Natural killer cell (primary cell): ENCODE measurements around the gene ETV6. TPM values are rescaled to one million over a fixed set of nuclear protein-coding genes. Genes with fewer than 3 reads are reported as not detected.

Experiments used
- ATAC-seq, 3 donors: fragments of 150-1000 bp in 2 of 3; fragments of 200-7000 bp in 1 of 3; cut with Tn5 transposase; 1 replicate in 1 of 3; 2 replicates in 2 of 3; pipeline ENCODE4 v1.10.0; 2021; ENCODE audit warnings: mild to moderate bottlenecking in 2 of 3, moderate library complexity in 2 of 3
- DNase-seq, 2 donors: peaks; one replicate each; pipeline versions ENCODE4 v3.0.0 to v3.0.0-alpha.2; 2013 to 2021; ENCODE audit warnings: mixed read lengths in 1 of 2
- H3K27ac ChIP-seq: one replicate; pipeline ENCODE4 v1.5.1; 2013; ENCODE audit warnings: mild to moderate bottlenecking, low read length
- H3K27me3 ChIP-seq: one replicate; pipeline ENCODE4 v1.6.1; 2013; ENCODE audit warnings: low read length; ENCODE audit not compliant: control insufficient read depth, insufficient read depth
- H3K36me3 ChIP-seq: one replicate; pipeline ENCODE4 v1.6.1; 2013; ENCODE audit warnings: low read length; ENCODE audit not compliant: control insufficient read depth, insufficient read depth
- H3K4me1 ChIP-seq: one replicate; pipeline ENCODE4 v1.6.1; 2013; ENCODE audit warnings: low read length; ENCODE audit not compliant: control insufficient read depth, insufficient read depth
- H3K4me3 ChIP-seq: one replicate; pipeline ENCODE4 v1.5.1; 2013; ENCODE audit warnings: low read length
- H3K9me3 ChIP-seq: one replicate; pipeline ENCODE4 v1.6.1; 2013; ENCODE audit warnings: low read length; ENCODE audit not compliant: control insufficient read depth, insufficient read depth
- H3K27ac Mint-ChIP-seq, 2 donors: one replicate each; pipeline ENCODE4 v1.8.0; 2022; ENCODE audit warnings: mild to moderate bottlenecking in 2 of 2, mixed read lengths in 2 of 2, moderate library complexity in 1 of 2
- H3K27me3 Mint-ChIP-seq, 2 donors: one replicate each; pipeline ENCODE4 v1.8.0; 2022; ENCODE audit warnings: low read depth in 2 of 2, mixed read lengths in 2 of 2
- H3K36me3 Mint-ChIP-seq: one replicate; pipeline ENCODE4 v1.8.0; 2022; ENCODE audit warnings: mixed read lengths
- H3K4me1 Mint-ChIP-seq, 2 donors: one replicate each; pipeline ENCODE4 v1.8.0; 2022; ENCODE audit warnings: mixed read lengths in 2 of 2
- H3K4me3 Mint-ChIP-seq: one replicate; pipeline ENCODE4 v1.8.0; 2022; ENCODE audit warnings: mild to moderate bottlenecking, moderate library complexity, mixed read lengths
- H3K9me3 Mint-ChIP-seq, 2 donors: one replicate each; pipeline ENCODE4 v1.8.0; 2022; ENCODE audit warnings: mixed read lengths in 2 of 2
- CTCF ChIP-seq: fragments of 200-600 bp; IDR thresholded peaks from one replicate; pipeline ENCODE4 v1.8.0; 2022; ENCODE audit warnings: antibody characterized with exemption
- WGBS: methylation state at CpG from one replicate; pipeline ENCODE4 v1.1.7; 2013; ENCODE audit warnings: missing lambda C conversion rate; ENCODE audit not compliant: insufficient coverage; 5-methylcytosine and 5-hydroxymethylcytosine counted together
- intact Hi-C: fragments of 100-400 bp; cut with micrococcal nuclease; formaldehyde crosslinking; loops from one replicate; pipeline ENCODE4 v1.14.2; 2022
- total RNA-seq, 4 donors: library from RNA; stranded (reverse); fragments of 120-200 nt in 1 of 4; gene quantifications; one replicate each; pipeline versions ENCODE4 v1.2.3 to v1.2.4, GENCODE V29; 2013 to 2022

Gene ETV6
- total RNA-seq, 3 donors from 2014 or later (not counting 1 experiment from before 2014, with no cell fraction given): 38.9 to 49.5 (median 40.6) TPM

- no peak overlapping the region for H3K27ac Mint-ChIP-seq
- Histone ChIP-seq H3K27me3 (no peaks in the 10 kb centered on the region), H3K27ac (no peak overlapping the region), H3K36me3 (no peaks in the 10 kb centered on the region), H3K4me3 (no peak overlapping the region), H3K9me3 (no peaks in the 10 kb centered on the region), H3K4me1 (no peaks in the 10 kb centered on the region)
- 79% methylated on average over 9 of the region's 9 CpGs for WGBS
- ATAC-seq (no peak), DNase-seq (no peak)
- H3K27me3 Mint-ChIP-seq: peaks cover 7 to 23% of the 10 kb centered on the region in 2 donors
- H3K36me3 Mint-ChIP-seq: no peaks in the 10 kb centered on the region
- intact Hi-C loops: no loop called here
- no peak overlapping the region for H3K4me3 Mint-ChIP-seq
- no peak for TF ChIP-seq CTCF
- H3K9me3 Mint-ChIP-seq: peaks cover 0 to 5% of the 10 kb centered on the region in 2 donors
- peaks cover 7 to 19% of the 10 kb centered on the region in 2 donors for H3K4me1 Mint-ChIP-seq
These were observed 252.4 kb downstream of the ETV6 start for GRCh38 chr12:11901701-11902524.

- Histone ChIP-seq H3K27me3 (no peaks in the 10 kb centered on the region), H3K4me3 (no peak overlapping the region), H3K9me3 (no peaks in the 10 kb centered on the region), H3K27ac (no peak overlapping the region), H3K36me3 (no peaks in the 10 kb centered on the region), H3K4me1 (no peaks in the 10 kb centered on the region)
- no peak overlapping the region for H3K4me3 Mint-ChIP-seq
- peaks cover 0 to 5% of the 10 kb centered on the region in 2 donors for H3K9me3 Mint-ChIP-seq
- peaks cover 1% of the 10 kb centered on the region for H3K36me3 Mint-ChIP-seq
- DNase-seq (no peak), ATAC-seq (no peak)
- TF ChIP-seq CTCF: no peak
- H3K27me3 Mint-ChIP-seq: peaks cover 7 to 20% of the 10 kb centered on the region in 2 donors
- H3K4me1 Mint-ChIP-seq: peaks cover 7 to 15% of the 10 kb centered on the region in 2 donors
- intact Hi-C loops: no loop called here
- WGBS: 75% methylated on average over 2 of the region's 4 CpGs
- no peak overlapping the region for H3K27ac Mint-ChIP-seq
These were observed 253.0 kb downstream of the ETV6 start for GRCh38 chr12:11902525-11902875.

GRCh38 chr12:11904124-11904523, 254.7 kb downstream of the ETV6 start:
- TF ChIP-seq CTCF: no peak
- Mint-ChIP-seq H3K4me3 (no peak overlapping the region), H3K27ac (no peak overlapping the region), H3K4me1 (peaks cover 0 to 14% of the 10 kb centered on the region in 2 donors), H3K36me3 (peaks cover 7% of the 10 kb centered on the region), H3K9me3 (peaks cover 2 to 10% of the 10 kb centered on the region in 2 donors), H3K27me3 (peaks cover 15 to 28% of the 10 kb centered on the region in 2 donors)
- Histone ChIP-seq H3K27ac (no peak overlapping the region), H3K36me3 (no peaks in the 10 kb centered on the region), H3K27me3 (no peaks in the 10 kb centered on the region), H3K4me1 (no peaks in the 10 kb centered on the region), H3K9me3 (no peaks in the 10 kb centered on the region), H3K4me3 (no peak overlapping the region)
- ATAC-seq (no peak), DNase-seq (no peak)
- WGBS: 89% methylated on average over 3 of the region's 3 CpGs
- intact Hi-C loops: no loop called here

DNA sequence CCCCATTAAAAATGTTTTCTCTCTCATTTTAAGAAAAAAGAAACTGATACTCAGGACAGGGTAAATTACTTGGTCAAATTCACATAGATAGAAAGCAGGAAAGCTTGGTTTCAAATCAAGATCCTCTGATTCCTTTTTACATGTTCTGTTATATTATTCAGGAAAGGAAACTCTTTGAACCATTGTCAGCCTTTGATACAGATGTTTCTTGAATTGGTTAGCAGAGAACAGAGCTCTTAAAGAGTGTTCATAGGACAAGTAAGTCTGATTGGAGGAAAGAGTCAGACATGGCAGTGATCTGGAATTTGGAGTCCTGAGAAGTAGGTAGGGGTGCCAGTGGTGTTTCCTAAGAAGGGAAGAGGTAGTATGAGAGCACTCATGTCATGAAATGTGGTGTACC, 256.1 kb downstream of the ETV6 start:
- H3K27ac Mint-ChIP-seq: no peak overlapping the region
- Histone ChIP-seq H3K4me3 (no peak overlapping the region), H3K27me3 (no peaks in the 10 kb centered on the region), H3K4me1 (no peaks in the 10 kb centered on the region), H3K36me3 (no peaks in the 10 kb centered on the region), H3K9me3 (no peaks in the 10 kb centered on the region), H3K27ac (no peak overlapping the region)
- H3K36me3 Mint-ChIP-seq: peaks cover 7% of the 10 kb centered on the region
- ATAC-seq: no peak
- TF ChIP-seq CTCF: no peak
- H3K4me3 Mint-ChIP-seq: no peak overlapping the region
- intact Hi-C loops: no loop called here
- DNase-seq: no peak
- peaks cover 0 to 14% of the 10 kb centered on the region in 2 donors for H3K4me1 Mint-ChIP-seq
- peaks cover 2 to 13% of the 10 kb centered on the region in 2 donors for H3K9me3 Mint-ChIP-seq
- H3K27me3 Mint-ChIP-seq: peaks cover 21 to 31% of the 10 kb centered on the region in 2 donors
